Fibroblast of skin of back (primary cell): Measurements from ENCODE around the gene TRAF3IP1.
A peak's percentile ranks its signal among the peaks of the same experiment; 100 is the strongest.
"Not testable (repeated sequence)": the region's sequence is repeated elsewhere in the genome, so short reads cannot be mapped to it uniquely, and the experiment has no call there.

Source experiments
- DNase-seq: peaks from one replicate; pipeline ENCODE4 v3.0.0-alpha.2; 2013

The TRAF3IP1 gene

GRCh38 chr2:238428866-238429265, 108.5 kb downstream of the TRAF3IP1 start:
- no peak for DNase-seq

GRCh38 chr2:238430781-238431180, 110.5 kb downstream of the TRAF3IP1 start:
- DNase-seq = no peak

- DNase-seq = no peak
Measured at GRCh38 chr2:238431456-238431855, 111.1 kb downstream of the TRAF3IP1 start.

GRCh38 chr2:238433300-238433915, 113.1 kb downstream of the TRAF3IP1 start:
- DNase-seq = no peak

- peak; percentile 94 for DNase-seq
Measured at GRCh38 chr2:238433941-238434845, 113.9 kb downstream of the TRAF3IP1 start.

GRCh38 chr2:238434846-238435751, 114.8 kb downstream of the TRAF3IP1 start:
- DNase-seq = no peak

GRCh38 chr2:238435752-238436096, 115.4 kb downstream of the TRAF3IP1 start:
- DNase-seq = no peak

GRCh38 chr2:238438856-238439849, 118.8 kb downstream of the TRAF3IP1 start:
- DNase-seq = peak; percentile 82

GRCh38 chr2:238439917-238440316, 119.6 kb downstream of the TRAF3IP1 start:
- DNase-seq = no peak

- DNase-seq = no peak
Measured at GRCh38 chr2:238440331-238440730, 120.0 kb downstream of the TRAF3IP1 start.

GRCh38 chr2:238440767-238441166, 120.4 kb downstream of the TRAF3IP1 start:
- DNase-seq = no peak

GRCh38 chr2:238441262-238442114, 121.2 kb downstream of the TRAF3IP1 start:
- DNase-seq = no peak

- DNase-seq = not testable (repeated sequence)
Measured at GRCh38 chr2:238442257-238442656, 121.9 kb downstream of the TRAF3IP1 start.

GRCh38 chr2:238444242-238444641, 123.9 kb downstream of the TRAF3IP1 start:
- DNase-seq = no peak

- no peak for DNase-seq
Measured at GRCh38 chr2:238445409-238446190, 125.3 kb downstream of the TRAF3IP1 start.

- no peak for DNase-seq
Measured at GRCh38 chr2:238446371-238446770, 126.1 kb downstream of the TRAF3IP1 start.

- DNase-seq = no peak
Measured at GRCh38 chr2:238448031-238448955, 128.0 kb downstream of the TRAF3IP1 start.

- no peak for DNase-seq
Measured at GRCh38 chr2:238449241-238449640, 128.9 kb downstream of the TRAF3IP1 start.
